NT2/D1 (cell line): Measurements from ENCODE around the gene TMEM214.

ENCODE experiments used
- SUZ12 ChIP-seq: IDR thresholded peaks from 2 replicates; pipeline ENCODE4 v1.6.1; 2011; ENCODE audit not compliant: insufficient read length, insufficient read depth; ENCODE audit errors: extremely low read depth
- YY1 ChIP-seq: IDR thresholded peaks from 2 replicates; pipeline ENCODE4 v1.6.1; 2011; ENCODE audit not compliant: insufficient read length, insufficient read depth
- ZNF274 ChIP-seq: IDR thresholded peaks from 2 replicates; pipeline ENCODE4 v1.6.1; 2011; ENCODE audit warnings: mild to moderate bottlenecking, low read depth, low read length

GRCh38 chr2:27039426-27039825 lies 6.7 kb downstream of the TMEM214 start:
- TF ChIP-seq SUZ12 (no peak), ZNF274 (no peak), YY1 (no peak)
